WTC11 (cell line): ENCODE measurements around the gene SLC16A9. TPM values are rescaled to one million over a fixed set of nuclear protein-coding genes. Genes with fewer than 3 reads are reported as not detected.

Experiments used
- ATAC-seq: fragments of 200-7000 bp; cut with Tn5 transposase; 2 replicates; pipeline ENCODE4 v1.10.0; 2021; ENCODE audit warnings: mild to moderate bottlenecking, moderate library complexity
- CTCF ChIA-PET: fragments of 300-600 bp; sonication (Branson Sonifier 250); formaldehyde crosslinking; loops from one replicate; lab custom pipeline; 2021; ENCODE audit warnings: antibody characterized with exemption; lab: Charles Lee
- POLR2A ChIA-PET: fragments of 350-600 bp; sonication (Branson Sonifier 250); formaldehyde crosslinking; loops from one replicate; lab custom pipeline; 2021; ENCODE audit warnings: antibody characterized with exemption; lab: Charles Lee
- DNase-seq: peaks from one replicate; pipeline ENCODE4 v3.0.0; 2021; ENCODE audit warnings: low spot score
- H3K27ac Mint-ChIP-seq: 2 replicates; pipeline ENCODE4 v1.8.0; 2021; ENCODE audit warnings: mixed read lengths
- H3K27me3 Mint-ChIP-seq: 2 replicates; pipeline ENCODE4 v1.8.0; 2021; ENCODE audit warnings: low read depth, mild to moderate bottlenecking, moderate library complexity, mixed read lengths
- H3K36me3 Mint-ChIP-seq: 2 replicates; pipeline ENCODE4 v1.8.0; 2021; ENCODE audit warnings: mixed read lengths
- H3K4me1 Mint-ChIP-seq: 2 replicates; pipeline ENCODE4 v1.8.0; 2022; ENCODE audit warnings: mixed read lengths
- H3K4me3 Mint-ChIP-seq: 2 replicates; pipeline ENCODE4 v1.8.0; 2021; ENCODE audit warnings: mild to moderate bottlenecking, moderate library complexity, mixed read lengths
- H3K9me3 Mint-ChIP-seq: 2 replicates; pipeline ENCODE4 v1.8.0; 2021; ENCODE audit warnings: mixed read lengths
- CREB1 ChIP-seq: sonication (generic); formaldehyde crosslinking; IDR thresholded peaks from 2 replicates; pipeline ENCODE4 v1.8.0; 2023; ENCODE audit warnings: mild to moderate bottlenecking, missing genetic modification reagents
- EMX1 ChIP-seq: fragments of 250-450 bp; sonication (Bioruptor Pico); IDR thresholded peaks from 2 replicates; pipeline ENCODE4 v1.8.0; 2021; ENCODE audit warnings: mild to moderate bottlenecking
- ESRRA ChIP-seq: sonication (generic); formaldehyde crosslinking; IDR thresholded peaks from 2 replicates; pipeline ENCODE4 v1.8.1; 2022; ENCODE audit warnings: mild to moderate bottlenecking, missing genetic modification reagents, borderline replicate concordance
- FOXK1 ChIP-seq: sonication (generic); formaldehyde crosslinking; IDR thresholded peaks from 2 replicates; pipeline ENCODE4 v1.8.0; 2022; ENCODE audit warnings: mild to moderate bottlenecking, moderate library complexity, missing genetic modification reagents
- GRHL2 ChIP-seq: fragments of 250-450 bp; sonication (Bioruptor Pico); IDR thresholded peaks from 2 replicates; pipeline ENCODE4 v1.8.0; 2022; ENCODE audit warnings: mild to moderate bottlenecking, moderate library complexity; ENCODE audit not compliant: insufficient replicate concordance, severe bottlenecking
- GTF2I ChIP-seq: fragments of 250-450 bp; sonication (Bioruptor Pico); conservative IDR thresholded peaks from 2 replicates; pipeline ENCODE4 v1.4.0; 2021; ENCODE audit warnings: mild to moderate bottlenecking
- HMGA2 ChIP-seq: fragments of 250-450 bp; sonication (Bioruptor Pico); IDR thresholded peaks from 2 replicates; pipeline ENCODE4 v1.4.0; 2021; ENCODE audit warnings: mild to moderate bottlenecking, moderate library complexity
- MAX ChIP-seq: sonication (generic); formaldehyde crosslinking; IDR thresholded peaks from 2 replicates; pipeline ENCODE4 v1.8.0; 2022; ENCODE audit warnings: mild to moderate bottlenecking, missing genetic modification reagents
- MXD4 ChIP-seq: fragments of 250-450 bp; sonication (Bioruptor Pico); IDR thresholded peaks from 2 replicates; pipeline ENCODE4 v1.8.0; 2021; ENCODE audit warnings: mild to moderate bottlenecking, moderate library complexity, borderline replicate concordance
- NFATC4 ChIP-seq: fragments of 250-450 bp; sonication (Bioruptor Pico); IDR thresholded peaks from 2 replicates; pipeline ENCODE4 v1.9.0; 2021; ENCODE audit warnings: mild to moderate bottlenecking
- NR1H2 ChIP-seq: sonication (generic); formaldehyde crosslinking; IDR thresholded peaks from 2 replicates; pipeline ENCODE4 v1.9.0; 2021; ENCODE audit warnings: mild to moderate bottlenecking, moderate library complexity, missing genetic modification reagents
- NR3C1 ChIP-seq: sonication (generic); formaldehyde crosslinking; conservative IDR thresholded peaks from 2 replicates; pipeline ENCODE4 v1.8.1; 2023; ENCODE audit warnings: low read depth, mild to moderate bottlenecking, missing genetic modification reagents
- PRRX2 ChIP-seq: fragments of 250-450 bp; sonication (Bioruptor Pico); IDR thresholded peaks from 2 replicates; pipeline ENCODE4 v1.8.0; 2021; ENCODE audit warnings: mild to moderate bottlenecking
- RELA ChIP-seq: sonication (generic); formaldehyde crosslinking; IDR thresholded peaks from 2 replicates; pipeline ENCODE4 v1.8.1; 2022; ENCODE audit warnings: missing genetic modification reagents, mild to moderate bottlenecking, borderline replicate concordance
- STAT6 ChIP-seq: sonication (generic); formaldehyde crosslinking; conservative IDR thresholded peaks from 2 replicates; pipeline ENCODE4 v1.8.1; 2023; ENCODE audit warnings: mild to moderate bottlenecking, low read depth, missing genetic modification reagents, moderate library complexity
- TCF7 ChIP-seq: sonication (generic); formaldehyde crosslinking; IDR thresholded peaks from 2 replicates; pipeline ENCODE4 v1.8.0; 2022; ENCODE audit warnings: mild to moderate bottlenecking, low read depth, missing genetic modification reagents, moderate library complexity
- TP53 ChIP-seq: sonication (generic); formaldehyde crosslinking; IDR thresholded peaks from 2 replicates; pipeline ENCODE4 v1.8.1; 2023; ENCODE audit warnings: mild to moderate bottlenecking, missing genetic modification reagents
- ZNF138 ChIP-seq: sonication (generic); formaldehyde crosslinking; conservative IDR thresholded peaks from 2 replicates; pipeline ENCODE4 v1.8.1; 2022; ENCODE audit warnings: mild to moderate bottlenecking, moderate library complexity, missing genetic modification reagents
- ZSCAN18 ChIP-seq: fragments of 250-450 bp; sonication (Bioruptor Pico); IDR thresholded peaks from 2 replicates; pipeline ENCODE4 v2.1.2; 2022; ENCODE audit warnings: mild to moderate bottlenecking, moderate library complexity
- total RNA-seq: library from RNA; stranded (reverse); gene quantifications from 3 replicates; pipeline ENCODE4 v1.2.3, GENCODE V29; 2021
- TF ChIP-seq, protein P1 (sequence below): fragments of 250-450 bp; sonication (Bioruptor Pico); IDR thresholded peaks from 2 replicates; pipeline ENCODE4 v1.9.0; 2021; ENCODE audit warnings: mild to moderate bottlenecking
- TF ChIP-seq, protein P2 (sequence below): sonication (generic); formaldehyde crosslinking; IDR thresholded peaks from 2 replicates; pipeline ENCODE4 v1.8.1; 2022; ENCODE audit warnings: mild to moderate bottlenecking, missing genetic modification reagents, moderate library complexity, borderline replicate concordance
- TF ChIP-seq, protein P3 (sequence below): fragments of 250-450 bp; sonication (Bioruptor Pico); IDR thresholded peaks from 2 replicates; pipeline ENCODE4 v1.9.0; 2021; ENCODE audit warnings: mild to moderate bottlenecking, borderline replicate concordance

Gene SLC16A9
- total RNA-seq, 1 experiment from 2014 or later: 4.0 TPM

- no peaks in the 10 kb centered on the region for H3K27me3 Mint-ChIP-seq
- CTCF ChIA-PET: no interaction called here
- no peak overlapping the region for H3K4me3 Mint-ChIP-seq
- POLR2A ChIA-PET: no interaction called here
- H3K36me3 Mint-ChIP-seq: no peaks in the 10 kb centered on the region
- peaks cover 4% of the 10 kb centered on the region for H3K9me3 Mint-ChIP-seq
- H3K27ac Mint-ChIP-seq: no peak overlapping the region
- H3K4me1 Mint-ChIP-seq: peaks cover 14% of the 10 kb centered on the region
- TF ChIP-seq NR3C1 (CRISPR knock-in tag) (no peak), GTF2I (CRISPR knock-in tag) (no peak), ESRRA (no peak), MAX (CRISPR knock-in tag) (no peak), EMX1 (CRISPR knock-in tag) (no peak), TP53 (CRISPR knock-in tag) (no peak), NR1H2 (CRISPR knock-in tag) (no peak), ZNF138 (CRISPR knock-in tag) (no peak), GRHL2 (CRISPR knock-in tag) (no peak), MXD4 (no peak), FOXK1 (no peak)
- TF ChIP-seq, protein P1, sequence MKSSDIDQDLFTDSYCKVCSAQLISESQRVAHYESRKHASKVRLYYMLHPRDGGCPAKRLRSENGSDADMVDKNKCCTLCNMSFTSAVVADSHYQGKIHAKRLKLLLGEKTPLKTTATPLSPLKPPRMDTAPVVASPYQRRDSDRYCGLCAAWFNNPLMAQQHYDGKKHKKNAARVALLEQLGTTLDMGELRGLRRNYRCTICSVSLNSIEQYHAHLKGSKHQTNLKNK (CRISPR knock-in tag): no peak
- DNase-seq: no peak
- ATAC-seq: no peak
Observed at GRCh38 chr10:59631237-59631636, 78.4 kb downstream of the SLC16A9 start.

DNA sequence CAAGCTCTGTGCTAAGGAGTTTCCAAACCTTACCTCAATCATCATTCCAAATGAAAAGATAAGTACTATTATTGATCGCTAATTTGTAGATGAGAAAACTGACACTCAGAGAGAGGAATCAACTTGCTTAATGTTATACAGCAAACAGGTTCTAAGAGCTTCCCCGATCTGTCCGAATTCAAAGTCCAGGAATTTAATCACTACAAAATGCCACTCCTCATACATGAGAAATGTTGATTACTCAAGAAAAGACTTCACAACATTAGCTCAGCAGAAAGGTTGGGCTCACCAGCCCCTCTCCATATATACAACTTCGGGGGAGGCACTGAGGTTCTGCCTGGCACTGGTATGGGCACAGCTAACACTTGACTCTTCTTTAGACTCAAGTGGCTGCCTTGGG, 80.7 kb downstream of the SLC16A9 start:
- no peak for DNase-seq
- ATAC-seq: no peak
- POLR2A ChIA-PET: no interaction called here
- Mint-ChIP-seq H3K4me3 (no peak overlapping the region), H3K4me1 (peaks cover 18% of the 10 kb centered on the region), H3K36me3 (no peaks in the 10 kb centered on the region), H3K27me3 (no peaks in the 10 kb centered on the region), H3K27ac (no peak overlapping the region), H3K9me3 (peaks cover 3% of the 10 kb centered on the region; the same call in 1 of the 2 replicates)
- TF ChIP-seq, protein P2, sequence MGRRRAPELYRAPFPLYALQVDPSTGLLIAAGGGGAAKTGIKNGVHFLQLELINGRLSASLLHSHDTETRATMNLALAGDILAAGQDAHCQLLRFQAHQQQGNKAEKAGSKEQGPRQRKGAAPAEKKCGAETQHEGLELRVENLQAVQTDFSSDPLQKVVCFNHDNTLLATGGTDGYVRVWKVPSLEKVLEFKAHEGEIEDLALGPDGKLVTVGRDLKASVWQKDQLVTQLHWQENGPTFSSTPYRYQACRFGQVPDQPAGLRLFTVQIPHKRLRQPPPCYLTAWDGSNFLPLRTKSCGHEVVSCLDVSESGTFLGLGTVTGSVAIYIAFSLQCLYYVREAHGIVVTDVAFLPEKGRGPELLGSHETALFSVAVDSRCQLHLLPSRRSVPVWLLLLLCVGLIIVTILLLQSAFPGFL (CRISPR knock-in tag): no peak
- TF ChIP-seq TCF7 (no peak), TP53 (CRISPR knock-in tag) (no peak), HMGA2 (no peak), RELA (CRISPR knock-in tag) (no peak), CREB1 (CRISPR knock-in tag) (no peak), ESRRA (no peak), ZSCAN18 (CRISPR knock-in tag) (no peak), PRRX2 (CRISPR knock-in tag) (no peak), NFATC4 (CRISPR knock-in tag) (no peak), STAT6 (CRISPR knock-in tag) (no peak)
- TF ChIP-seq, protein P1 (CRISPR knock-in tag): no peak
- TF ChIP-seq, protein P3, sequence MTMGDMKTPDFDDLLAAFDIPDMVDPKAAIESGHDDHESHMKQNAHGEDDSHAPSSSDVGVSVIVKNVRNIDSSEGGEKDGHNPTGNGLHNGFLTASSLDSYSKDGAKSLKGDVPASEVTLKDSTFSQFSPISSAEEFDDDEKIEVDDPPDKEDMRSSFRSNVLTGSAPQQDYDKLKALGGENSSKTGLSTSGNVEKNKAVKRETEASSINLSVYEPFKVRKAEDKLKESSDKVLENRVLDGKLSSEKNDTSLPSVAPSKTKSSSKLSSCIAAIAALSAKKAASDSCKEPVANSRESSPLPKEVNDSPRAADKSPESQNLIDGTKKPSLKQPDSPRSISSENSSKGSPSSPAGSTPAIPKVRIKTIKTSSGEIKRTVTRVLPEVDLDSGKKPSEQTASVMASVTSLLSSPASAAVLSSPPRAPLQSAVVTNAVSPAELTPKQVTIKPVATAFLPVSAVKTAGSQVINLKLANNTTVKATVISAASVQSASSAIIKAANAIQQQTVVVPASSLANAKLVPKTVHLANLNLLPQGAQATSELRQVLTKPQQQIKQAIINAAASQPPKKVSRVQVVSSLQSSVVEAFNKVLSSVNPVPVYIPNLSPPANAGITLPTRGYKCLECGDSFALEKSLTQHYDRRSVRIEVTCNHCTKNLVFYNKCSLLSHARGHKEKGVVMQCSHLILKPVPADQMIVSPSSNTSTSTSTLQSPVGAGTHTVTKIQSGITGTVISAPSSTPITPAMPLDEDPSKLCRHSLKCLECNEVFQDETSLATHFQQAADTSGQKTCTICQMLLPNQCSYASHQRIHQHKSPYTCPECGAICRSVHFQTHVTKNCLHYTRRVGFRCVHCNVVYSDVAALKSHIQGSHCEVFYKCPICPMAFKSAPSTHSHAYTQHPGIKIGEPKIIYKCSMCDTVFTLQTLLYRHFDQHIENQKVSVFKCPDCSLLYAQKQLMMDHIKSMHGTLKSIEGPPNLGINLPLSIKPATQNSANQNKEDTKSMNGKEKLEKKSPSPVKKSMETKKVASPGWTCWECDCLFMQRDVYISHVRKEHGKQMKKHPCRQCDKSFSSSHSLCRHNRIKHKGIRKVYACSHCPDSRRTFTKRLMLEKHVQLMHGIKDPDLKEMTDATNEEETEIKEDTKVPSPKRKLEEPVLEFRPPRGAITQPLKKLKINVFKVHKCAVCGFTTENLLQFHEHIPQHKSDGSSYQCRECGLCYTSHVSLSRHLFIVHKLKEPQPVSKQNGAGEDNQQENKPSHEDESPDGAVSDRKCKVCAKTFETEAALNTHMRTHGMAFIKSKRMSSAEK (CRISPR knock-in tag): no peak
- CTCF ChIA-PET: interaction anchor here (0.9 to 6.2 kb wide), 4 partner anchors 72 to 224 kb away, joined by 3 to 66 read pairs (median 6); no protein-coding TSS in a partner anchor
